HepG2 (cell line): ENCODE results near the gene VSNL1. TPM values are rescaled to one million over a fixed set of nuclear protein-coding genes. Genes with fewer than 3 reads are reported as not detected.
A peak's percentile ranks its signal among the peaks of the same experiment; 100 is the strongest.

ENCODE experiments used
- ARNTL ChIP-seq: sonication (generic); formaldehyde crosslinking; IDR thresholded peaks from 2 replicates; pipeline ENCODE4 v1.4.0; 2020; ENCODE audit warnings: mild to moderate bottlenecking, missing genetic modification reagents
- CREM ChIP-seq, 2 experiments: sonication (generic) in 1 of 2; formaldehyde crosslinking in 1 of 2; IDR thresholded peaks; 2 replicates each; pipeline versions ENCODE4 v1.4.0 to v1.6.1; 2016 to 2020; ENCODE audit warnings: antibody characterized with exemption in 1 of 2, mild to moderate bottlenecking in 1 of 2, missing genetic modification reagents in 1 of 2
- HOXA5 ChIP-seq: sonication (generic); formaldehyde crosslinking; IDR thresholded peaks from 2 replicates; pipeline ENCODE4 v1.4.0; 2020; ENCODE audit warnings: missing genetic modification reagents
- LCORL ChIP-seq, 2 experiments: fragments of 450-650 bp in 1 of 2; sonication (generic) in 1 of 2; formaldehyde crosslinking in 1 of 2; IDR thresholded peaks; 2 replicates each; pipeline versions ENCODE4 v1.5.0 to v1.6.1; 2017 to 2020; ENCODE audit warnings: antibody characterized with exemption in 1 of 2, missing genetic modification reagents in 1 of 2
- NFAT5 ChIP-seq: sonication (generic); formaldehyde crosslinking; IDR thresholded peaks from 2 replicates; pipeline ENCODE4 v1.4.0; 2020; ENCODE audit warnings: missing genetic modification reagents
- TSC22D2 ChIP-seq: sonication (generic); formaldehyde crosslinking; IDR thresholded peaks from 2 replicates; pipeline ENCODE4 v1.5.1; 2020; ENCODE audit warnings: missing genetic modification reagents, mild to moderate bottlenecking, borderline replicate concordance
- ZBTB8A ChIP-seq: sonication (generic); formaldehyde crosslinking; IDR thresholded peaks from 2 replicates; pipeline ENCODE4 v1.4.0; 2020; ENCODE audit warnings: mild to moderate bottlenecking, low read depth, missing genetic modification reagents, borderline replicate concordance
- ZNF253 ChIP-seq: sonication (generic); formaldehyde crosslinking; IDR thresholded peaks from 2 replicates; pipeline ENCODE4 v1.8.0; 2022; ENCODE audit warnings: mild to moderate bottlenecking, missing genetic modification reagents, borderline replicate concordance
- ZNF33B ChIP-seq: sonication (generic); formaldehyde crosslinking; IDR thresholded peaks from 2 replicates; pipeline ENCODE4 v1.5.1; 2020; ENCODE audit warnings: mild to moderate bottlenecking, missing genetic modification reagents
- ZNF496 ChIP-seq: sonication (generic); formaldehyde crosslinking; IDR thresholded peaks from 2 replicates; pipeline ENCODE4 v1.8.1; 2023; ENCODE audit warnings: mild to moderate bottlenecking, moderate library complexity, missing genetic modification reagents; ENCODE audit not compliant: insufficient replicate concordance
- ZNF629 ChIP-seq: sonication (generic); formaldehyde crosslinking; conservative IDR thresholded peaks from 2 replicates; pipeline ENCODE4 v1.5.0; 2020; ENCODE audit warnings: missing genetic modification reagents
- ZNF691 ChIP-seq: sonication (generic); formaldehyde crosslinking; IDR thresholded peaks from 2 replicates; pipeline ENCODE4 v1.4.0; 2020; ENCODE audit warnings: missing genetic modification reagents, low read depth, mild to moderate bottlenecking, borderline replicate concordance
- ZSCAN12 ChIP-seq: sonication (generic); formaldehyde crosslinking; IDR thresholded peaks from 2 replicates; pipeline ENCODE4 v1.9.0; 2021; ENCODE audit warnings: mild to moderate bottlenecking, missing genetic modification reagents
- polyA plus RNA-seq, 8 experiments: library from polyadenylated mRNA; depleted of rRNA in 3 of 8; stranded (reverse) in 7 of 8; unstranded in 1 of 8; fragments of >200 nt; fragmentation: Illumina TruSeq in 4 of 8; extraction: Trizol in 4 of 8; gene quantifications; 2 replicates each; pipeline versions ENCODE4 v1.2.1 to v1.2.3, GENCODE V29; 2011 to 2016; ENCODE audit warnings: low read depth in 4 of 8, missing spikeins in 1 of 8, mixed read lengths in 1 of 8; ENCODE audit not compliant: insufficient read depth in 1 of 8
- total RNA-seq, 5 experiments: library from RNA; depleted of rRNA; stranded (reverse); fragments of >200 nt; fragmentation: Illumina TruSeq; extraction: Trizol; gene quantifications; 2 replicates each; pipeline ENCODE4 v1.2.3, GENCODE V29; 2016; ENCODE audit warnings: low read depth in 1 of 5
- TF ChIP-seq, protein P1 (sequence below): sonication (generic); formaldehyde crosslinking; IDR thresholded peaks from 2 replicates; pipeline ENCODE4 v1.4.0; 2020; ENCODE audit warnings: missing genetic modification reagents
- TF ChIP-seq, protein P2 (sequence below): sonication (generic); IDR thresholded peaks from 2 replicates; pipeline ENCODE4 v1.6.1; 2016; ENCODE audit warnings: low read depth, borderline replicate concordance
- TF ChIP-seq, protein P3 (sequence below): sonication (generic); formaldehyde crosslinking; IDR thresholded peaks from 2 replicates; pipeline ENCODE4 v1.5.1; 2020; ENCODE audit warnings: missing genetic modification reagents, mild to moderate bottlenecking, borderline replicate concordance
- TF ChIP-seq, protein P4 (sequence below): IDR thresholded peaks from 2 replicates; pipeline ENCODE4 v1.6.1; 2016

The VSNL1 gene
- total and polyA plus RNA-seq, 2 of the 13 experiments (the other 11 are each of a cell fraction or from before 2014, with no cell fraction given) = 63.2 to 95.9 TPM

- TF ChIP-seq, protein P1, sequence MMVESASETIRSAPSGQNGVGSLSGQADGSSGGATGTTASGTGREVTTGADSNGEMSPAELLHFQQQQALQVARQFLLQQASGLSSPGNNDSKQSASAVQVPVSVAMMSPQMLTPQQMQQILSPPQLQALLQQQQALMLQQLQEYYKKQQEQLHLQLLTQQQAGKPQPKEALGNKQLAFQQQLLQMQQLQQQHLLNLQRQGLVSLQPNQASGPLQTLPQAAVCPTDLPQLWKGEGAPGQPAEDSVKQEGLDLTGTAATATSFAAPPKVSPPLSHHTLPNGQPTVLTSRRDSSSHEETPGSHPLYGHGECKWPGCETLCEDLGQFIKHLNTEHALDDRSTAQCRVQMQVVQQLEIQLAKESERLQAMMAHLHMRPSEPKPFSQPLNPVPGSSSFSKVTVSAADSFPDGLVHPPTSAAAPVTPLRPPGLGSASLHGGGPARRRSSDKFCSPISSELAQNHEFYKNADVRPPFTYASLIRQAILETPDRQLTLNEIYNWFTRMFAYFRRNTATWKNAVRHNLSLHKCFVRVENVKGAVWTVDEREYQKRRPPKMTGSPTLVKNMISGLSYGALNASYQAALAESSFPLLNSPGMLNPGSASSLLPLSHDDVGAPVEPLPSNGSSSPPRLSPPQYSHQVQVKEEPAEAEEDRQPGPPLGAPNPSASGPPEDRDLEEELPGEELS (CRISPR knock-in tag) = 0 out of 2 replicates have a peak, but pooled peaks have one; percentile 15
- TF ChIP-seq ZNF33B (CRISPR knock-in tag) = 0 out of 2 replicates have a peak, but pooled peaks have one; percentile 15
- 0 out of 2 replicates have a peak, but pooled peaks have one; percentile 16 for TF ChIP-seq TSC22D2 (CRISPR knock-in tag)
- no peak for TF ChIP-seq ZNF629 (CRISPR knock-in tag)
- TF ChIP-seq ZBTB8A (CRISPR knock-in tag) = no peak
- TF ChIP-seq, protein P2, sequence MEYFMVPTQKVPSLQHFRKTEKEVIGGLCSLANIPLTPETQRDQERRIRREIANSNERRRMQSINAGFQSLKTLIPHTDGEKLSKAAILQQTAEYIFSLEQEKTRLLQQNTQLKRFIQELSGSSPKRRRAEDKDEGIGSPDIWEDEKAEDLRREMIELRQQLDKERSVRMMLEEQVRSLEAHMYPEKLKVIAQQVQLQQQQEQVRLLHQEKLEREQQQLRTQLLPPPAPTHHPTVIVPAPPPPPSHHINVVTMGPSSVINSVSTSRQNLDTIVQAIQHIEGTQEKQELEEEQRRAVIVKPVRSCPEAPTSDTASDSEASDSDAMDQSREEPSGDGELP = no peak
- TF ChIP-seq, protein P3, sequence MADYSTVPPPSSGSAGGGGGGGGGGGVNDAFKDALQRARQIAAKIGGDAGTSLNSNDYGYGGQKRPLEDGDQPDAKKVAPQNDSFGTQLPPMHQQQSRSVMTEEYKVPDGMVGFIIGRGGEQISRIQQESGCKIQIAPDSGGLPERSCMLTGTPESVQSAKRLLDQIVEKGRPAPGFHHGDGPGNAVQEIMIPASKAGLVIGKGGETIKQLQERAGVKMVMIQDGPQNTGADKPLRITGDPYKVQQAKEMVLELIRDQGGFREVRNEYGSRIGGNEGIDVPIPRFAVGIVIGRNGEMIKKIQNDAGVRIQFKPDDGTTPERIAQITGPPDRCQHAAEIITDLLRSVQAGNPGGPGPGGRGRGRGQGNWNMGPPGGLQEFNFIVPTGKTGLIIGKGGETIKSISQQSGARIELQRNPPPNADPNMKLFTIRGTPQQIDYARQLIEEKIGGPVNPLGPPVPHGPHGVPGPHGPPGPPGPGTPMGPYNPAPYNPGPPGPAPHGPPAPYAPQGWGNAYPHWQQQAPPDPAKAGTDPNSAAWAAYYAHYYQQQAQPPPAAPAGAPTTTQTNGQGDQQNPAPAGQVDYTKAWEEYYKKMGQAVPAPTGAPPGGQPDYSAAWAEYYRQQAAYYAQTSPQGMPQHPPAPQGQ (CRISPR knock-in tag) = no peak
- TF ChIP-seq HOXA5 (CRISPR knock-in tag) = no peak
- TF ChIP-seq, protein P4, sequence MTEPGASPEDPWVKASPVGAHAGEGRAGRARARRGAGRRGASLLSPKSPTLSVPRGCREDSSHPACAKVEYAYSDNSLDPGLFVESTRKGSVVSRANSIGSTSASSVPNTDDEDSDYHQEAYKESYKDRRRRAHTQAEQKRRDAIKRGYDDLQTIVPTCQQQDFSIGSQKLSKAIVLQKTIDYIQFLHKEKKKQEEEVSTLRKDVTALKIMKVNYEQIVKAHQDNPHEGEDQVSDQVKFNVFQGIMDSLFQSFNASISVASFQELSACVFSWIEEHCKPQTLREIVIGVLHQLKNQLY (CRISPR knock-in tag) = no peak
- TF ChIP-seq CREM (IDR thresholded peaks at IDR 0.05) = no peak
- TF ChIP-seq CREM (CRISPR knock-in tag; IDR thresholded peaks at IDR 0.05) = no peak
- no peak for TF ChIP-seq ARNTL
- no peak for TF ChIP-seq ZNF253 (CRISPR knock-in tag)
- no peak for TF ChIP-seq ZNF496 (CRISPR knock-in tag)
- no peak for TF ChIP-seq LCORL (IDR thresholded peaks at IDR 0.05)
- 0 out of 2 replicates have a peak, but pooled peaks have one; percentile 20 for TF ChIP-seq LCORL (CRISPR knock-in tag; IDR thresholded peaks at IDR 0.05)
- TF ChIP-seq ZSCAN12 = no peak
- no peak for TF ChIP-seq ZNF691
- no peak for TF ChIP-seq NFAT5 (CRISPR knock-in tag)
Observed at GRCh38 chr2:17543131-17543660, 2.7 kb downstream of the VSNL1 start (continued).
